ENCODE results near the gene LBHD2.
"Not testable (repeated sequence)": the region's sequence is repeated elsewhere in the genome, so short reads cannot be mapped to it uniquely, and the experiment has no call there.

The LBHD2 gene

DNA sequence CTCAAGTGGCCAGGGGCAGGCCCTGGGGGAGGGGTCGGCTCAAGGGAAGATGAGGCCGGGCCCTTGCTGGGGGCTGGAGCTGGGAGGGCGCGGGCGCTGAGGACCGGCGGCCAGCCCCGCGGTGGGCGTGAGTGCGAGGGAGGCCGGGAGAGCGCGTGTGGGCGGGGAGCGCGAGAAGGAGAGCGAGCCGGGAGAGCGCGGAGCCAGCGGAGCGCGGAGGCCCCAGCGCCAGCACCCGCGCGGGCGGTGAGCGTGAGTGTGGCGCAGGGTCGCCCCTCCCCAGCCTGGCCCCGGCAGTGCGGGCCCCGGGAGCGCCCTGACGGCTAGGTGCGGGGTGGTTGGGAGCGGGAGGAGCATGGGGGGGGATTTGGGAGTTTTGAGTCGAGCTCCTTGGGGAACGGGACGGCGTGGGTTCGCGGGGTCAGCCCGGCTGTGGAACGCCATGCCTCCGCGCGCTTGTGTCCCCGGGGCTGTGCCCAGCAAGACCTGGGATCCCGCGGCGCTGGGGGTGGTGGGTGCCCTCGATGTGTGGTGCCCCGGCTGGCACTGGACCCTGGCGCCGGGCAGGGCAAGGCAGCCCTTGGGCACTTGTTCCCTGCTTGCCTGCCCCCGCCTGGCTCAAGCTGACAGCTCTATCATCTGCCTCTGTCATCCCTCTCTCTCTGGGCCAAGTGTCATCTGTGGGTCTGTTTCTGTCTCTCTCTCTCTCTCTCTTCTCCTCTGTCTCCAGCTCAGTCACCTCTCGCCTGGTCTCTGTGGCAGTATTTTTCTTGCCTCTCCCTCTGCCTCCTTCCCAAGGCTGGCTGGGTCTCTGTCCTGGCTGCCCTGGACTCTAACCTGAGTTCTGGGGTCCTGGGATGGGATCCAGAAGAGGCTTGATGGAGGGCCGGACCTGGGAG is at the start of gene LBHD2:
LBHD2 (plus strand) TSS at position 190 of the 899 bp plus-strand sequence. CDS start 1,803 bp downstream, outside the sequence.
- no peak for DNase-seq

DNA sequence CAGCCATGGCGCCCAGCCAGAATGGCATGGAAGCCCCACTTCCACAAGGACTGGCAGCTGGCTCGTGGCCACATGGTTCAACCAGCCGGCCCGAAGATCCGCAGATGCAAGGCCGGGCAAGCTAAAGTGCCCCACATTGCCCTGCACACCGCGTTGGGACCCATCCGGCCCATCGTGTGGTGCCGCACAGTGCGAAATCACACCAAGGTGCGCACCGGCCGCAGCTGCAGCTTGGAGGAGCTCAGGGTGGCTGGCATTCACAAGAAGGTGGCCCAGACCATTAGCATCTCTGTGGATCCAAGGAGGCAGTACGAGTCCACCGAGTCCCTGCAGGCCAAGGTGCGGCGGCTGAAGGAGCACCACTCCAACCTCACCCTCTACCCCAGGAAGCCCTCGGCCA is 42.5 kb upstream of the LBHD2 start:
- DNase-seq, result no peak

DNA sequence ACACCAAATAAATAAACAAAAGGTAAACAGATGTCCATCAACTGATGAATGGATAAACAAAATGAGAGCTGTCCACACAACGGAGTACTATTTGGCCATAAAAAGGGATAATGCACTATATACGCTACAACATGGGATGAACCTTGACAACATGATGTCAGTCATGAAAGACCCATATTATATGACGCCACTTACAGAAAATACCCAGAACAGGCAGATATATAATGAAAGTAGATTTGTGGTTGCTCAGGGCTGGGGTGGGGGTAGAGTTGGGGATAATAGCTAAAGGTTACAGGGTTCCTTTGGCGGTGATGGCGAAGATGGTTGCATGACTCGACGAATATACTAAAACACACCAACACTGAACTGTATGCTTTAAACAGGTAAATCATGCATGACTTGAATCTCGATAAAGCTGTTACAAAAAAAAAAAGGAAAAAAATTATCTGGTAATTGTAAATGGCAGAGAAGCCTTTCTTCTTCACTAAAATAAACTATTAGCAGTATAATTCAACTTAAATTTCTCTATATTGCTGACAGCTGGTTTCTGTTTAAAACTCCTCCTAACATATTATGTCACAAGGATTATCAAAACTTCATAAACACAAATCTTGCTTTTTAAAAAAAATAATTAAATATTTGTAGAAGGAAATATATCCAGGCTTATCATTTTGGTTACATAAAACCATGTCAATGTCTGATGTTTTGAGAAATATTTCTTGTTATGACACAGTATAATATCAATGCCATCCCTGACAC is 40.6 kb upstream of the LBHD2 start:
- DNase-seq, result no peak

DNA sequence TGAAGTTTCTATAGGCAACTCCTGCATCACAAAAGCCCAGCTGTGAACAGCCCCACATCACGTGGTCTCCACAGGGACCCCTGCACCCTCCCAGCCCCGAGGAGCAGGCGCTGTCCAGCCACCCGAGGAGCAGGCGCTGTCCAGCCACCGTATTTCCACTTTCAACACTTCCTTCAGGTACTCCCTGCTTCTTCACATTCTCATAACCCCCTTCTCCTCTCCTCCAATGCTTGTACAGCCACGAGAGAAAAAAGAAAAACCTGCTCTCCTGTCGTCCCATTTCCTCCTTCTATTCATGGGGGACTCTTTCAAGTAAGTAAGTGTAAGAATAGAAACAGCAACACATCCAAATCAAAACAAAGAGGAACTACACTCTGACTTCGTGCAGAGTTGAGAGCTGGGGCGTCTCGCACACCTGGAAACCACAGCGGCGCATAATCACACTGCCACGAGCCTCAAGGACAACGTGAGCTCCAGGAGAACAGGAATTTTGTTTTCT is 38.6 kb upstream of the LBHD2 start:
- DNase-seq, result no peak

DNA sequence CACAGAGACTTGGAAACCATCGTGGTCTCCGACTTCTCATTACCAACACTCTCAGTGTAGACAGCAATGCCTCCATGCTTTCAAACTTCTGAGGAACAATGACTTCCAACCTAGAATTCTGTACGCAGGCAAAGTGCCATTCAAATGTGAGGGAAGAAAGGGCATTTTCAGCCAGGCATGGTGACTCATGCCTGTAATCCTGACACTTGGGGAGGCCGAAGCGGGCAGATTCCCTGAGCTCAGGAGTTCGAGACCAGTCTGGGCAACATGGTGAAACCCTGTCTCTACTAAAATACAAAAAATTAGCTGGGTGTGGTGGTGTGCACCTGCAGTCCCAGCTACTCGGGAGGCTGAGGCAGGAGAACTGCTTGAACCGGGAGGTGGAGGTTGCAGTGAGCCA is 36.6 kb upstream of the LBHD2 start:
- DNase-seq, result not testable (repeated sequence)

DNA sequence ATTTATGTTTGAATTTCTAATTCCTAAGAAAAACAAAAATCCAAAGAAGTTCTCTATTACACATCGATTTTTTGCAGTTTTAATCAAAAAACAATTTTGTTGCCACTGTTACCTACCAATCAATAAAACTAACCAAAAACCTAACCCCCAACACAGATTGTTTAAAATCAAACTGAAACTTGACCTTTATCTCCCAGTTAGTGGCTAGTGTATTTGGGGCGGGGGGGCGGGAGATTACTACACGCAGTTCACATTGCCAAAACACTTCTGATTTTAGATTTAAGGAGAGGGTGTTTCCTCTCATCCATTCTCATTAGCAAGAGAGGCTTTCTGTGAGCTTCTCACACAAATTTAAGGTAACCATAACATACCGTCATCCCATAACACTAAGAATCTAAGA is 33.1 kb upstream of the LBHD2 start:
- no peak for DNase-seq

DNA sequence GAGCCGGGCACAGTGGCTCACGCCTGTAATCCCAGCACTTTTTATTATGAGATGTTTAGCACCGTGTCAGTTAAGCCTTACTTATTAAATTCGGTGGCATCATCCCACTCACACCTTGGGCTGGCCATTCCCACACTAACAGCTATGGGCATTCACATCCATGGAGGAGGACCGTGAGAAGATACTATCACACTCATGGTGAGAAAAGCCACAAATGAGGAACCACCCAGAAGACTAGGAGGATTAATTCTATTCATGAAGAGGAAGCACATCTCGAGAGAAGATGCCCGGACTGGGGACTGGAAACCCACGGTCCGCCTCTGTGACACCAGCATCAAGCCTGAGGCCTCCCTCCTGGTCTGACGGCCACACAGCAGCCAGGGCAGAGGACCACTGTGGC is 31.6 kb upstream of the LBHD2 start:
- DNase-seq, result no peak

DNA sequence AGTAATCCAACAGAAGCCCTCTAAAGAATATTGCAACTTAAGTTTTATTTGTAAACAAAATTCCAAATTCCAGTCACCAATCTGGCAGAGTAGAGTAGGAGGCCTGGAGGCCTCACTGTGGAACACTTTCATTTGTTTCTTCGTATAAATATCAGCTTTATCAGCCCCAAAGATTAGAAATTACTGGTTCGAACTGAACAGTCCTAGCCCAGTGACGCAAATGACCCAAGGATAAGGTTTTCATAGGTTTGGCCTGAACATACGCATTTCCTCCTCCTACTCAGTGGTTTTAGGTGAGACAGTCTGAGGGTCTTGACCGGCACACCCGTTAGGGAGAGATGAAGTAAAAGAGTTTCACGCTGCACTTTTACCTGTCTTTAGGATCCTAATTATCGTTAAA is 28.3 kb upstream of the LBHD2 start:
- DNase-seq, result no peak

DNA sequence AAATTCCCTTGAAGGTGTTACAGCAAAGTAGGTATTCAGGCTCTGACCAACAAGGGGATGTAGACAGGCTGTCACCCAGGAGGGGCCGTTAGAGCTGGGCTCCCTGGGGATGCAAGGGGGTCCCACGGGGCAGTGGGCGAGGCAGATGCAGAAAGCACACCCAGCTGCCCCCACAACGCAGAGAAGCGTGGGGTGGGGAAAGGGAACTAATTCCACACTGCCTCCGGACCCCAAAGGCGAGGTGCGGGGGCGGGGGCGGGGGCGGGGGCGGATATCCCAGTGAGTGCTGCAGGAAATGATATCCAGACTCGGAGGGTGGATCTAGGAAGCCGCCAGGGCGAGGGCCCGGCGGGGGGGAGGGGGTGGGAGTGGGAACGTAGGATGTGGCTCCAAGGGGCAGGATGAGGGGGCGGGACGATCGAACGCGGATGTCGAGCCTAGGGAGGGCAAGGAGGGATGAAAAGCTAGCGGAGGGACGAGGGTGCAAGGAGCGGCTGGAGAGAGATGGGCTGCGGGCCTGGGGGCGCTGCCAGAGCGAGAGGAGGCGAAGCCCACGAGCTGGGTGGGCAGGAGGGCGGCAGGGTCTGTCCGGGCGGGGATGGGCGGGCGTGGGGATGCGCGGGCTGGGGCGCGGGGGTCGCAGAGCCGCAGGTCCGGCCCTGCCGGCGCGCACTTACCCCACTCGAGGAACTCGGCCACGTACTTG is 27.5 kb upstream of the LBHD2 start:
- peak; percentile 73 for DNase-seq

DNA sequence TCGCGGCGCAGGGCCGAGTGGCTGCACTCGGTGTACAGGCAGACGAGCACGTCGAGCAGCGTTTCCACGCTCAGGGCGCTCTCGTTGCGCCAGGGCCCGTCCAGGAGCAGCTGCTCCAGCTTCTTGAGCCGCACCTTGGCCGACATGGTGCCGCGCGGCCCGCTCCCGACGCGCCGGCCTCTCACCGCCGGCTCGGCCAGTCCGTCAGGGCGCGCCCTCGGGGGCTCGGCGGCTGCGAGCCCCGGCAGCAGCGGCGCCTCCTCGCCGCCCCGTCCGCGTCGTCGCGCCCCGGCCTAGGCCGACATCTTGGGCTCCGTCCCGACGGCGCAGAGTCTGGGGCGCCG is 27.0 kb upstream of the LBHD2 start:
- DNase-seq, result peak; percentile 22

DNA sequence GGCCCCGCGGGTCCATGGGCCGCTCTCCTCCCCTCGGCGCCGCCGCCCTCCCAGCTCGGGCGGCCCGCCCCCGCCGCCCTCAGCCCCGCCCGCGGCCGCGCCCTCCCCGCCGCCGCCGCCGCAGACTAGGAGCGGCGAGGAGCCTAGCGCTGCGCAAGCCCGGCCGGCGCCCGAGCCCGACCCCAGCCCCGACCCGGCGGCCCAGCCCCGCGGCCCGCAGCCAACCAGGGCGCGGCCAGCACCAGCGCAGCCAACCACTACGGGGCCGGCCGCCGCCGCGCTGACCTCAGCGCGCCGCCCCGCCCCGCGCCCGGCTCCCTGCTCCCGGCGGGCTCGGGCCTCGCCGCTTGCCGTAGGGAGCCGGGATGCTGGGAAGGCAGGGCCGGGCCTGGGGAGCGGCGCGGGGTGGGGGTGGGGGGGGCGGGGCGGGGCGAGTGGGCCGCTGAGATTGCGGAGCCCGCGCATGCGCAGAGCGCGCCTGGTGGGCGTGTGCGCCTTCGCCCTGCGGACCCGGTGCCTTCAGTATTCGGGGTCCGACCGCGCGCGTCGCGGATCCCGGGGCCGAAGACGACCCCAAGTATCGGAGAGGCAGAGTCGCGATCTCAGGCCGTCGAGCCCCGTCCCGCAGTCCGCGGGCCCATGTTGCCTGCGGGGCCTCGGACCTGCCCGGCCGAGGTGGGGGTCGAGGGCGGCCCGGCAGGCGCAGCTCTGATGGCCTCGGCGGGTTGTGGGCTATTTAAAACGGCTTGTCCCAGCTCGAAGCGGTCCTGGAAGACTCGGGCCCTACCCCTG is 26.4 kb upstream of the LBHD2 start, which contains the start of gene CDC42BPB:
CDC42BPB (minus strand) TSS at position 178 of the 792 bp plus-strand sequence. CDS start 376 bp downstream, outside the sequence.
- DNase-seq, result peak; percentile 89

DNA sequence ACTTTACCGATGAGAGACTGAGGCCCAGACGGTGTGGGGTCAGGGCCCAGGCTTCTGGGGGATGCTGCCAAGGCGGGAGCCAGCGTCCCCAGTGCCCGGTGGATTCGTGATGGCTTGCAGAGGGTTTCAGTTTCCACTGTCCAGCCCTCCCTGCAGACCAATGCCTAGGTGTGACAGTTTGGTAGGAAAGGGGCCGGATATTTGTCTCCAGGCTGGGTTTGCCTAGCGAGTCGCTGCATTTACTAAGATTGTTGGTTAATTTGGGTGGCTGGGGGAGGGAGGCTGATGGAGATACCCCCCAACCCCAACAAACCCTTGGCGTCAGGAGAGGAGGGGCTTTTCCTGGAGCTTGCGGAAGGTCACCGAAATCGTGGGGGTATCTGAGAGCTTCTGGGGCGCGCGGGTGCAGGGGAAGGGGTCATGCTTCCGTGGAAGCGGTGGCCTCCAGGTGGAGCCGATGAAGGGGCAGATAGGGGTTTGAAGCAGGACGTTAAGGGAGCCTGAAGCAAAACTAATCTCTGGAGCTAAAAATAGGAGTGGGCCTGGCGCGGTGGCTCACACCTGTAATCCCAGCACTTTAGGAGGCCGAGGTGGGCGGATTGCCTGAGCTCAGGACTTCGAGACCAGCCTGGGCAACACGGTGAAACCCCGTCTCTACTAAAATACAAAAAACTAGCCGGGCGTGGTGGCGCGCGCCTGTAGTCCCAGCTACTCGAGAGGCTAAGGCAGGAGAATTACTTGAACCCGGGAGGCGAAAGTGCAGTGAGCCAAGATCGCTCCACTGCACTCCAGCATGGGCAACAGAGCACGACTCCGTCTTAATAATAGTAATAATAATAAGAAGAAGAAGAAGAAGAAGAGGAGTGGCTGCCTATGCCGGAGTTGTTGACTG is 25.6 kb upstream of the LBHD2 start:
- no peak for DNase-seq

DNA sequence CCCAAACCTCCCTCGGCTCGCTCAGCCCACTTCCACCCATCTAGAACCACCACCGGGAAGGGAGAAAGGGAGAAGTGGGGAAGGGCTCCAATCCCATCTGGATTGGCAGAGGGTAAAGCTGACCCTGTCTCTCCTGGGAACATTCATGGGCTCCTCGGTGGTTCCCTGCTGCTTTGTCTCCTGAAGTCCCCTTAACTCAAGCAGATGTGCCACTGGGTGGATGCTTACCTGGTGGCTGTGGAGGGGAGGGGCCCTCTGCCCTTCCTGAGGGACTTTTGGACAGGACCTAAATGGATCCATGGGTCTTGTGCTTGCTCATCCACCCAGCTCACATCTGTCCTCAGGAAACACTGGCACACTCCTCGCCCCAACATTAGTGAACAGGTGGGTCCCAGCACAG is 24.5 kb upstream of the LBHD2 start:
- no peak for DNase-seq

DNA sequence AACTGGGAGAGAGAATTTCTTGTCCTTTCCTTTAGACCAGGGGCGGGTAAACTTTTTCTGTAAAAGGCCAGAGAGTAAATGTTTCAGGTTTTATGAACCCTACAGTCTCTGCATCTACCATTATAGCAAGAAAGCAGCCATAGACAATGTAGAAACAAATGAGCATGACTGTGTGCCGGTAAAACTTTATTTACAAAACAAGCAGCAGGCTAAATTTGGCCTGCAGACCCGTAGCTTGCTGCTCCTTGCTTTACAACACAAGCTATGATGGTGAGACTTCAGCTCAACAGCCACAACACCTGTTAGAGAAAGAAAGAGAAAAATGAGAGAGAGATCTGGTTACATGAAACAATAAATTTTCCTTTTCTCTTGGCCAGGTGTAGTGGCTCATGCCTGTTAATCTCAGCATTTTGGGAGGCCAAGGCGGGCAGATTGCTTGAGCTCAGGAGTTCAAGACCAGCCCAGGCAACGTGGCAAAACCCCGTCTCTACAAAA is 22.5 kb upstream of the LBHD2 start:
- DNase-seq, result no peak

DNA sequence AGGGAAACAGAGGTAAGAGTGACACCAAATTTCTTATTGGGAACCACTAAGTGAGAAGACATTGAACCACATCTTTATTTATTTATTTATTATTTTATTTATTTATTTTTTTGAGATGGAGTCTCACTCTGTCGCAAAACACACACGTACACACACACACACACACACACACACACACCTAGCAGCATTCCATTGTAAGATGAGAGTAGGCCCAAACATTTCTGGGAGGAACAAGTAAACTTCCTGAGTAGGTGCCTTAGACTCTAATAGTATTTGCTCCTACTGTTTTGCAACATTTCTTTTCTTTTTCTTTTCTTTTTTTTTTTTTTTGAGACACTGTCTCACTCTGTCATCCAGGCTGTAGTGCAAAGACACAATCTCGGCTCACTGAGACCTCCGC is 19.6 kb upstream of the LBHD2 start:
- DNase-seq, result no peak

DNA sequence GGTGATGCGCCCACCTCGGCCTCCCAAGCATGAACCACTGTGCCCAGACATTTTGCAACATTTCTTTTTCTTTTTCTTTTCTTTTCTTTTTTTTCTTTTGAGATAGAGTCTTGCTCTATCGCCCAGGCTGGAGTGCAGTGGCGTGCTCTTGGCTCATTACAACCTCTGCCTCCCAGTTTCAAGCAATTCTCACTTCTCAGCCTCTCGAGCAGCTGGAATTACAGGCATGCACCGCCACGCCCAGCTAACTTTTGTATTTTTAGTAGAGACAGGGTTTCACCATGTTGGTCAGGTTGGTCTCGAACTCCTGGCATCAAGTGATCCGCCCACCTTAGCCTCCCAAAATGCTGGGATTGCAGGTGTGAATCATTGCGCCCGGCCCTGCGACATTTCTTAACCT is 19.0 kb upstream of the LBHD2 start:
- DNase-seq, result no peak

DNA sequence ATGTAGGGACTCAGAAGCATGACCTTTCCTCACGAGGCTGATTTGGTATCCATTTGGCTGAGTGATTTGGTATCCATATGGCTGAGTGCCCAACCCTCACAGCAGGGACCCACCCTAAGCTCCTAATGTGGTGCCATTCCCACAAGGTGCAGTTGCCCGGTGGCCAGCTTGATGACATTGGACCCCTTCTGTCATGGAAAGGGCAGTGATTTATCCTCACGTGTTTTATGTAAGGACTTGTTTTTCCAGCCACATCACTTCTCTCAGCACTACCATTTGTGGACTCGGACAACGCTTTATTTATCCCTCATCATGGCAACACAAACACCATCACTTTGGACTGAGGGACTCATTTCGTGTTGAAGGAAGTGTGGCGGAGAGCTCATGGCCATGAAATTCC is 18.1 kb upstream of the LBHD2 start:
- DNase-seq, result no peak

DNA sequence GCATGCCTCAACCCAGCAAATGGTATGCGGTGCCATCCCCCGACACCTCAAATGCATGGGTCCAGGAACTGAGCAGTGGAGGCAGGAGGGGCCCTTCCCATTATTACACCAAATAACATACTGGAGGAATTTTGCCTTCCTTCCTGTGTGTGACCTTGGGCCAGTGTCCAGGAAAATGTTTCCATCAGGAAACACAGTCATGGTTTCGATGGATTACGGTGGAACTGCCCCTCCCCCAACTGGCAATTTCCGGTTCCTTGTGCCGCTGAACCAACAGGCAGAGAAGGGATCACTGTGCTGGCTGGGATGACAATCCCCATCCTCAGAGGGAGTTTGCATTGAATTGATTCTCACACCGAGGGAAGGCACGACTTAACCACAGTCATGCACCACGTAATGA is 17.6 kb upstream of the LBHD2 start:
- no peak for DNase-seq

DNA sequence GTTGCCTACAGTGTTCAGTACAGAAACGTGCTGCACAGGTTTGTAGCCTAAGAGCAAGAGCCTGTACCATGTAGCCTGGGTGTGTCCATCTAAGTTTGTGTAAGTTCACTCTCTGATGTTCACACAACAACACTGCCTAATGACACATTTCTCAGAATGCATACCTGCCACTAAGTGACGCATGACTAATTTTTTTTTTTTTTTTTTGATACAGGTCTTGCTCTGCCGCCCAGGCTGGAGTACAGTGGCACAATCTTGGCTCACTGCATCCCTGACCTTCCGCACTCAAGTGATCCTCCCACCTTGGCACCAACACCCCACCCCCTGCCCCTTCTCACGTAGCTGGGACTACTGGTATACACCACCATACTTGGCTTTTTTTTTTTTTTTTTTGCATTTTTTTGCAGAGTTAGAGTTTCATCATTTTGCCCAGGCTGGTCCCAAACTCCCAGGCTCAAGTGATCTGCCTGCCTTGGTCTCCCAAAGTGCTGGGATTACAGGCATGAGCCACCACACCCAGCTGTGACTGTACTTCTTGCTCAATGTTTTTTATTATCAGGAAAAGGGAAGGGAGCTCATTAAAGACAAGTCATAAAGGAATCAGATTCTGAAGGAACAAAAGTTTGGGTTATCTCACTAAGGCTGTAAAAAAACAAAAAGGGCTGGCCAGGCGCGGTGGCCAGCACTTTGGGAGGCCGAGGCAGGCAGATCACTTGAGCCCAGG is 16.6 kb upstream of the LBHD2 start:
- peak; percentile 56 for DNase-seq

DNA sequence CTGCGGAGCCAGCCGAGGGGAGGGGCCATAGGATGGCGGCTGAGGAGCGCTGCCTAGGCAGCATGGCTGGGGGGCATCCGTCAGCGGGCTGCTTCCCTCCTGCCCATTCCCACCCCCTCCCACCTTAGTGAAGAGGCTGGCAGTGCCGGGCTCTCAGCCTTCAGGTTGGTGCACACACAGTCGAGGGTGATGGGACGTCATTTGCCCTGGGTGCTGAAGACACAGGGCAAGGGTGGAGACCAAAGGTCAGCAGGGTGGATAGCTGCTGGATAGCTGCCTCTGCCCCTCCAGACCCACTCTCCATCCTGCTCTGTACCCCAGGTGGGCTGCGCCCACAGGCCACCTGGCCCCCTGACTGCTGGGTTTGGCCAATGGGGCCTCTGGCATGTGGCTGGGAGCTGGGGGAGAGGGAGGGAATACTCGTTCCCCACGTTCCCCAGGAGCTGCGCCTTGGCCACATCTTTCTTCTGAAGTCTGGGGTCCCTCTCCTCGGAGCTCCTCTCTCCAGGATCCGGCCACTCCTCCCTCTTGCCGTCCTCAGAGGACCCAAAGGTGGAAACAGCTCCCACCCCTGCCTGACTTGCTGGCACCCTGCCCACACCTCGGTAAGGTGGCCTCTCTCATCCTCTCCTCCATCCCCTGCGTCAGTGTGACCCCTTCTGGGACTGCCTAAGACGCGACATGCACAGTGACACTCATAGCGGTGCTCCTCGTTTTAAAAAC is 15.5 kb upstream of the LBHD2 start:
- no peak for DNase-seq

Measured in NCI-H226 (cell line).